GM18951 (cell line): Measurements from ENCODE around the gene ADAMTS18.
"Not testable (repeated sequence)": the region's sequence is repeated elsewhere in the genome, so short reads cannot be mapped to it uniquely, and the experiment has no call there.

ENCODE experiments used
- POLR2A ChIP-seq: IDR thresholded peaks from 4 replicates; pipeline ENCODE4 v1.6.1; 2011; ENCODE audit warnings: mild to moderate bottlenecking; ENCODE audit not compliant: insufficient read length, insufficient read depth; ENCODE audit errors: extremely low read depth
- in situ Hi-C: fragments of 300-500 bp; cut with MboI; formaldehyde crosslinking; loops from one replicate; pipeline ENCODE4 v1.12.0; 2022; ENCODE audit warnings: low sequenced_read_pairs, mixed read lengths, inconsistent platforms; ENCODE audit not compliant: unreplicated experiment

The ADAMTS18 gene

DNA sequence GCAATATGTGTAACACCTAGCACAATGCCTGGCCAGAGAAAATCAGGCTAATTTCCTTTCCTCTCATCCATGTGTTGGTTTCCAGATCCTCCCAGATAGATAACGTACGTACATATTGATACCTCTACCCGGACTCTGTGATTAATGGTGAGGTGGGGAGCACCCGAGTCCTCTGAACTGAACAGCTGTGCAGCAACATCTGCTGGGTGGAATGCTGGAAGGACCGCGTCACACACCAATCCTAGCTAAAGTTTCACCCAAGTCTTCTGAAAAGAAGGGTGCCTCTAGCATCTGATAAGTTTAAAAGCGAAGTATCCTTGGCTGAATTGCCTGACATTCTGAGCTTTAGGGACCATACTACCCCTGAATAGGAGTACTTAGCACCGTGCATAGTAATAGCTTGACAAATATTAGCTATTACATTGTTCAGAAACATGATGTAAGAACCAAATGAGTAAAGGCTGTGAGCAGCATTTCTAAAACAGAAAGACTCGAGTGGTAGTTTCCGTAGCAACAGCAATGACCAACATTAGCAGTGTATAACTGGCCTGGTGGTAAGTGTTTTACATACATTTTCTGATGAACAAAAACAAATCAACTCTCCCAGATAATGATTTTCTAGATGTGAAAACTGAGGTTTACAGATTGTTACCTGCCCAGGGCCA is 144.3 kb downstream of the ADAMTS18 start:
- TF ChIP-seq POLR2A = no peak
- in situ Hi-C loops = no loop called here

DNA sequence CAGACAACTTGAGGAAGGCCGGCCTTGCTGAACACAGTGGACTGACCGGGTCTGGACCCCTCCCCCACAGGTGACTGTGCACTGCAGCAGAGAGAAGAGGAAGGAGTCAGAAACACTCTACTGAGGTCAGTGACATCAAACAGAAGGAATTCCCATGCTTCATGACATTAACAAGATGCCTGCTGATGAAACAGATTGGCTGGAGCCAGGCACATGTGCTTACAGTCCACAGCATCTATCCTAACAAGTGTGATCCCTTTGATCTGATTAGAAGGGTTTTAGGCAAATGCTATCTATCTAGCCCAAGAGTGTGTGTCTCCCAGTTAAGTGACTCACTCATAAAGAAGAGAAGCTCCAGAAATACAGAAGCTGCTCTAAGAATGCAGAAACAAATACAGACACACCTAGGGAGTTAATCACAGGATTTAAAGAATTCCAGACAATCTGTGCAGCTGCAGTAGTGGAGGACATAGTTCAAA is 145.5 kb downstream of the ADAMTS18 start:
- no peak for TF ChIP-seq POLR2A
- in situ Hi-C loops = no loop called here

DNA sequence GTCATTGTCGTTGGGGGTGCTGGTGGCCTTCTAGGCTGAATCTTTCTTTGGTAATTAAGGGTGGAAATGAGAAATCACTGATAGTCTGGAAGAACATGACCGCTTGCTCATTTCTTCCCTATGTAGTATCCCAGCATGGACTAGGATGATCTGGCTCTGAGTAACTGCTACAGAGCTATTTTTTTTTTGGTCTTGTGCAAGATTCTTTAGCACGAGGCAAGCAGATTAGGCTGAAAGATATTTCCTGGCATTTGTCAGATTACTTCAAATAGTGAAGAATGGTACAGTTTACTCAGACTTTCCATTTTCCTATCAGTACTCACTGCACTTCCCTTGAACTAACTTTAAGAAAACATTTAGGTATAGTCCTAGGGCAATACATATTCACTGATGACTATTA is 146.6 kb downstream of the ADAMTS18 start:
- in situ Hi-C loops = no loop called here
- TF ChIP-seq POLR2A = no peak

DNA sequence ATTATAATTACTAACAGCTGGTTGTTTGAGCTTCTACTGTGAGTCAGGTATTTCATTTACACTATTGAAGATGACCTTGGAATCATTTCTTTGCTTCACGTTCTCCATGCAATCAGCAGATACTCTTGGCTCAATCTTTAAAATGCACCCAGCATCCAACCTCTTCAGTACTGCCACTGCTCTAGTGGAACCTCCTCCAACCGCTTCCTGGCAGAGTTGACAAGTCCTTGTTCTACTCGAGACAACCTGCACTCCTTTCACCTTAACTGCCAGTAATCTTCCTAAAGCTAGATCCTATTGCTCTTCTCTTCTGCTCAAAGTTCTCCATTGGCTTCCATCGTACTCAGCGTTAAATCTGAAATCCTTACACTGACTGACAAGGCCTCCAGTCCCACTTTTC is 149.2 kb downstream of the ADAMTS18 start:
- in situ Hi-C loops = no loop called here
- no peak for TF ChIP-seq POLR2A

DNA sequence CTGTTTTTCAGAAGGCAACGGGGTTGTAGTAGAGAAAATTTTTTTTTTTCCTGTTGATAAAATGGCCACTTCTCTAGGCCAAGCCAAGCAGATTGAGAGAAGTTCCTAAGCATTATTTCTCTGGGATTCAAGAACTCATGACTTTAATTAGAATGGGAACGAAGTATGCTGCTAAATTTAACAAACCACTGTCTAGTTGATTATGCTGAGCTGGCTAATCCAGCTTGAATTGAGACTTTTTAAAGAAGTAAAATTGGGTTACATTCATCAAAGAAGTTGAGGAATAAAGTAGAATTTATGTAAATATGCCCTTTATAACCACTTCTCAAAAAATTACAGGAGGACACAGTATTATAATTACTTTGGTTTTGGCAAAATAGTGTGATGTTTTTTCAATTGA is 152.5 kb downstream of the ADAMTS18 start:
- in situ Hi-C loops = no loop called here
- TF ChIP-seq POLR2A = no peak

DNA sequence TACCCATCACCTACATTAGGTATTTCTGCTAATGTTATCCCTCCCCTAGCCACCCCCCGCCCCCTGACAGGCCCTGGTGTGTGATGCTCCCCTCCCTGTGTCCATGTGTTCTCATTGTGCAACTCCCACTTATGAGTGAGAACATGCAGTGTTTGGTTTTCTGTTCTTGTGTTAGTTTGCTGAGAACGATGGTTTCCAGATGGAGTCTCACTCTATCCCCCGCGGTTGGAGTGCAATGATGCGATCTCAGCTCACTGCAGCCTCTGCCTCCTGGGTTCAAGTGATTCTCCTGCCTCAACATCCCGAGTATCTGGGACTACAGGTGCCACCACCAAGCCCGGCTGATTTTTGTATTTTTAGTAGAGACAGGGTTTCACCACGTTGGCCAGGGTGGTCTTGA is 155.5 kb downstream of the ADAMTS18 start:
- in situ Hi-C loops = not testable (repeated sequence)

DNA sequence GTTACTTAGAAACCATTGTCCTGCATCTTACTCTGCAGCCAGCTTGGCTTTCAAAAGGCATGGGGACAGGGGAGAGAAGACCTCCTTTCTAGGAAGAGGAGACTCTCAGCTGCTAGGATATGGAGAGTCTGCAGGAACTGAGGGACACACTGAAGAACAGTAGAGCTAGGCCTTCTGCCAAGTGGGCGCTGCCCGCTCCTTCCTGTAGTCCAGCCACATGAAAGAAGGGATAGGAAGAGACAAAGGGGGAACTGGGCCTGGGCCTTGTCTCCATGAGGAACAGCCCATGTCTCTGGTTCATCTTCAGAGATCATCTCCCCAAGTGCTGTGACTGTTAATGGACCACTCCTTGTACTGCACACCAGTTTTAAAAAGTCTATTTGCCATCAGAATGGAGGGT is 157.3 kb downstream of the ADAMTS18 start:
- no peak for TF ChIP-seq POLR2A
- in situ Hi-C loops = no loop called here

DNA sequence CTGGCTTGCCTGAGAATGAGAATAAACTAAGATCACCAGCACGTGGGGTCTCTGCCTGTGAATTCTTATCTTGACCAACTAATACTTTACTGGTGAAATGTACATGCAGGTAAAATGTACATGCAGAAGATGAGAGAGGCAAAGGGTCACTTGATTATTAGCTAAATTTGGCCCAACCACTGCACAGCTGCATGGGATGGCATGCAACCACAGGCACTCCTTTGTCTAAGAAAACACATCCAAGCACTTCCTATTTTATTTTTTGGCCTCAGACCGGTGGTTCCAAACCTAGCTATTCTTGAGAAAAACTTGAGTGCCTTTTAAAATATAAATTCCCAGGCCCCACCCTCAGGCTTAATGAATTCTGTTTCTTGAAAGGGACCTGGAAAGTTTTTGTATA is 157.7 kb downstream of the ADAMTS18 start:
- in situ Hi-C loops = no loop called here
- no peak for TF ChIP-seq POLR2A

DNA sequence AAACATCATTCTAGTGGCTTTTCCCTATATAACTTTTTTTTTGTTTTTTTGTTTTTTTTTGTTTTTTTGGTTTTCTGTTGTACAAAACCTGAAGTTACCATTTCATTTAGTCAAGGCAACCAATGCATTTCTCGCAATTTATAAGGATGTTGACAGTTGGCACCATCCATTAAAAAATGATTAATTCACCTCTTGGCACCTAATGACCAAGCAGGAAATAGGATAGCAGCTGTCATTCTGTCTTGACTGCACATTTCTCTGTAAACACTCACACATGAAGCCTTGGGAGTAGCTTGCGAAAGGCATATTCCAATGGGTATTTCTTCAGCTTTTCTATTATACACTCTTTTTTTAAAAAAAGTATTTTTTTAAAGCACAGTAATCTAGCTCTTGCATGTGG is 158.2 kb downstream of the ADAMTS18 start:
- in situ Hi-C loops = no loop called here
- TF ChIP-seq POLR2A = no peak

DNA sequence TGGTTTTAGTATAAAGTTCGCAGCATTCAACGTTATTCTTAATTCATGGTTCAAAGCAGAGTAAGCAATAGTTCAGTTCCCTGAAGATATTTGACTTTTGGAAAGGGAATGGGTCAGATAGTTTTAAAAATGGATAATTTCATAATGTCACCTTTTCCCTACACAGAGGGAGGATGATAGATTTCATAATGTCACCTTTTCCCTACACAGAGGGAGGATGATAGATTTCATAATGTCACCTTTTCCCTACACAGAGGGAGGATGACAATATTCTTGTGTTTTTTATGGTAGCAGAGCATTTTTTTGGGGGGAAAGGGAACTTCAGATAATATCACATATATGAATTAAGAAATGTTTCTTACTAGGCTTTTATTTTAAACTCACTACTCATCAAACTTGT is 159.5 kb downstream of the ADAMTS18 start:
- in situ Hi-C loops = not testable (repeated sequence)

DNA sequence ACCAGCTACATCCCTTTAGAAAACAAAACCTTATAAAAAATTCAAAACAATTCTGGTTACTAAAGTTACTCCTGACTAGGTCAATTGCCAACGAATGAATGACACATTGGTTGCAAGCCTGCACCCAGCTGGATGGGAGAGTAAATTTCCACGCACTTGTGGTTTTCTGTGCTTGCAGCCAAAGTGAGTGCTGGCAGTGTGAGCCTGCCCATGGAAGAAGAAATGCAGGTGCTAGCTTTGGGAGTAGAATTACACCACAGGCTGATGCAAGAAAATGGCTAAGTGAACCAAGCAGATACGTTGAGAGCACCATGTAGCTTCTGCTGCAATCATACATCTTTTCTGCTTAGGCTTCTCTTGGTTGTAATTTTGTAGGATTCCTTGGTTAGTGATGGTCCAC is 161.0 kb downstream of the ADAMTS18 start:
- TF ChIP-seq POLR2A = no peak

DNA sequence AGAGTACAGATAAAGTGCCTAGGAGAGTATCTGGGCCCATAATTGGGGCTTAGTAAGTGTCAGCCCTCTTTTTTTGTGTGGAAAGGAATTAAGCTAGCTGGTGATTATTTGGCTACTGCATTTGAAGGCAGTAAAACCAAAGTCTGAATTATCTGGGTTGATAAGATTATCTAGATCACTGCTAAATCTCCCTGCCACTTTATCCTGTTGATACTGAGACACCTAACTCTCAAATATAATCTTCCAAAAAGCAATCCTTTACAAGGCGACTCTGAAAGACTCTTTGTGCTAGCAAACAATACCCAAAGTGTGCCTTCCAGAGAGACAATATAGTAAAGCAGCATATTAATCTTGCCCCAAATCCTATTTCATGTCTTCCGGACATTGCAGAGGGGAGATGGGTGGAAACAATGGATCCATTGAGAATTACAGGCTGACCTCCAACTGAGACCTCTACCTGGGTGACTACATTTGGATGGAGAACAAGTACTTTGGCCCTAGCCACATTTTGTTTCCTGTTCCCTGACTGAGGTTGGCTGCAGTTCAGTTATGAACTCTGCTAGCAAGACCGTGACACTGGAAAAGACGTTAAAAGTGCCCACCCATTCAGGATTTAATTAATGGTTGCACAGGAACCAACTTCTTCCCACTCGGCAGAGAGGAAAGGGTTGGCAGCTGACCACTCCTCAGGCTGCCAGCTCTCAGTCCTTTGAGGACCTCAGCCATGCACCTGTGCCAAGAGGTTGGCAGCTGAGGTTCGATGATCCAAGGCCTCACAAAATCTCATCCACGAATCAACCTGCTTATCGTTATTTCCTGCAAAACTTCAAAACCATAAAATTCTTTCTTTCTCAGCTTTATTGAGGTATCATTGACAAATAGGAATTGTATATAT is 163.1 kb downstream of the ADAMTS18 start:
- TF ChIP-seq POLR2A = no peak
- in situ Hi-C loops = no loop called here

More for the DNA sequence above, 161.0 kb downstream of the ADAMTS18 start:
- in situ Hi-C loops = no loop called here

DNA sequence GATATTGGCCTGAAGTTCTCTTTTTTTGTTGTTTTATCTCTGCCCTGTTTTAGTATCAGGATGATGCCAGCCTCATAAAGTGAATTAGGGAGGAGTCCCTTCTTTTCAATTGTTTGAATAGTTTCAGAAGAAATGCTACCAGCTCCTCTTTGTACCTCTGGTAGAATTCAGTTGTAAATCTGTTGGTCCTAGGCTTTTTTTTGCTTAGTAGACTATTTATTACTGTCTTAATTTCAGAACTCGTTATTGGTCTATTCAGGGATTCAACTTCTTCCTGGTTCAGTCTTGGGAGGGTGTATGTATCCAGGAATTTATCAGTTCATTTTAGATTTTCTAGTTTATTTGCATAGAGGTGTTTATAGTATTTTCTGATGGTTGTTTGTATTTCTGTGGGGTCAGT is 168.6 kb downstream of the ADAMTS18 start:
- in situ Hi-C loops = not testable (repeated sequence)

DNA sequence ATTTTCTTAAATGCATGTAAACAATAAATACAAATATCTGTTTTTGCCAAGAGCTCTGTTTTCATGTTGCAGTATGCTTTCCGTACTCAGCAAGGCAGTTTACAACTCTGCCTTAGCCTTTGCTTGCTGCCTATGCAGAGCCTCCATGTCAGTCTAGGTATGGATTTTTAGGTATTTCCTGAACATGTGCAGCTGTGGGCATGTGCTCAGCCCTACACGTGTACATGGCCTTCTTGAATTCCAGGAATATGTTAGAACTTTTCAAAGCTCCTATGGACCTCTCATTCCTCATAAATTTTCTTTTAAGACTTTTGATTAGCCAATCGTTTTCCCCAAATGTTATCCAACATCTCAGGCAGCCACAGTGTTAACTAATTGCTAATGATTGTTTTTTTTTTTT is 171.9 kb downstream of the ADAMTS18 start:
- in situ Hi-C loops = no loop called here
- TF ChIP-seq POLR2A = no peak
